OCI-LY3 (cell line): ENCODE results near the gene B3GNT9.

Experiments
- H2AFZ ChIP-seq: fragments of 200-600, 300-600 bp; shearing (Covaris generic); 2 replicates; pipeline ENCODE4 v1.6.0; 2014; ENCODE audit warnings: antibody characterized with exemption, low read depth, low read length
- H3K27ac ChIP-seq: fragments of 200-600, 300-600 bp; sonication (generic); 2 replicates; pipeline ENCODE4 v1.5.1; 2014; ENCODE audit warnings: mild to moderate bottlenecking, low read length, moderate library complexity, mixed read lengths
- H3K27me3 ChIP-seq: fragments of 200-600, 300-600 bp; sonication (generic); 2 replicates; pipeline ENCODE4 v1.6.1; 2014; ENCODE audit warnings: low read depth, low read length, mixed read lengths
- H3K36me3 ChIP-seq: fragments of 200-600, 300-600 bp; sonication (generic); replicated peaks from 2 replicates; pipeline ENCODE3; 2014; ENCODE audit warnings: low read depth, low read length, mixed read lengths
- H3K4me1 ChIP-seq: fragments of 300-600, 200-600 bp; sonication (generic); 2 replicates; pipeline ENCODE4 v1.6.1; 2014; ENCODE audit warnings: low read length, mixed read lengths
- H3K4me2 ChIP-seq: fragments of 200-600, 300-600 bp; sonication (generic); 2 replicates; pipeline ENCODE4 v1.6.1; 2014; ENCODE audit warnings: low read length, mixed read lengths
- H3K4me3 ChIP-seq: fragments of 300-600, 200-600 bp; sonication (generic); 2 replicates; pipeline ENCODE4 v1.5.1; 2014; ENCODE audit warnings: antibody characterized with exemption, mild to moderate bottlenecking, low read length, moderate library complexity
- H3K79me2 ChIP-seq: fragments of 300-600, 200-600 bp; shearing (Covaris generic); 2 replicates; pipeline ENCODE4 v1.6.1; 2014; ENCODE audit warnings: mild to moderate bottlenecking, low read length, mixed read lengths
- H3K9ac ChIP-seq: fragments of 300-600, 200-600 bp; shearing (Covaris generic); 2 replicates; pipeline ENCODE4 v1.6.0; 2014; ENCODE audit warnings: mild to moderate bottlenecking, low read length, moderate library complexity
- H3K9me3 ChIP-seq: fragments of 200-600, 300-600 bp; shearing (Covaris generic); 2 replicates; pipeline ENCODE4 v1.6.1; 2014; ENCODE audit warnings: low read length, mixed read lengths; ENCODE audit not compliant: insufficient read depth
- H4K20me1 ChIP-seq: fragments of 200-600, 300-600 bp; sonication (generic); 2 replicates; pipeline ENCODE4 v1.6.1; 2016; ENCODE audit warnings: low read length, mixed read lengths; ENCODE audit not compliant: insufficient read depth
- CTCF ChIP-seq: fragments of 200-600, 300-600 bp; sonication (generic); IDR thresholded peaks from 2 replicates; pipeline ENCODE4 v1.5.1; 2014; ENCODE audit warnings: antibody characterized with exemption, low read length, low read depth
- EZH2phosphoT487 ChIP-seq: fragments of 200-600 bp; shearing (Covaris generic); IDR thresholded peaks from 2 replicates; pipeline ENCODE4 v1.6.1; 2018; ENCODE audit warnings: antibody characterized with exemption, mixed run types, low read depth

The B3GNT9 gene

GRCh38 chr16:67163999-67164558 lies 13.3 kb upstream of the B3GNT9 start:
- peaks cover 37% of the 10 kb centered on the region for H3K4me1 ChIP-seq
- H4K20me1 ChIP-seq = no peaks in the 10 kb centered on the region
- peaks cover 12% of the 10 kb centered on the region; the same call in 1 of the 2 replicates for H3K79me2 ChIP-seq
- peaks cover 10% of the 10 kb centered on the region for H3K36me3 ChIP-seq
- H3K27me3 ChIP-seq = no peaks in the 10 kb centered on the region
- no peak overlapping the region for H3K9ac ChIP-seq
- H3K9me3 ChIP-seq = no peaks in the 10 kb centered on the region
- TF ChIP-seq EZH2phosphoT487 (no peak), CTCF (no peak)
- no peak overlapping the region for H2AFZ ChIP-seq
- H3K27ac ChIP-seq = no peak overlapping the region
- no peak overlapping the region for H3K4me2 ChIP-seq
- H3K4me3 ChIP-seq = no peak overlapping the region

- no peak overlapping the region for H2AFZ ChIP-seq
- peaks cover 14% of the 10 kb centered on the region for H3K79me2 ChIP-seq
- no peak for TF ChIP-seq EZH2phosphoT487
- TF ChIP-seq CTCF = no peak
- H3K36me3 ChIP-seq = peaks cover 10% of the 10 kb centered on the region
- H3K4me3 ChIP-seq = no peak overlapping the region
- H3K9me3 ChIP-seq = no peaks in the 10 kb centered on the region
- H3K4me1 ChIP-seq = peaks cover 35% of the 10 kb centered on the region
- no peak overlapping the region for H3K4me2 ChIP-seq
- no peaks in the 10 kb centered on the region for H3K27me3 ChIP-seq
- H3K9ac ChIP-seq = no peak overlapping the region
- H4K20me1 ChIP-seq = no peaks in the 10 kb centered on the region
- no peak overlapping the region for H3K27ac ChIP-seq
These were observed 12.6 kb upstream of the B3GNT9 start for GRCh38 chr16:67163164-67163998.

GRCh38 chr16:67162506-67163163 lies 11.8 kb upstream of the B3GNT9 start:
- Histone ChIP-seq H3K4me1 (peaks cover 35% of the 10 kb centered on the region), H3K9ac (no peak overlapping the region), H4K20me1 (no peaks in the 10 kb centered on the region), H3K4me2 (no peak overlapping the region), H3K27ac (no peak overlapping the region), H3K9me3 (no peaks in the 10 kb centered on the region), H3K36me3 (peaks cover 7% of the 10 kb centered on the region), H3K4me3 (no peak overlapping the region), H3K79me2 (peaks cover 14% of the 10 kb centered on the region), H3K27me3 (no peaks in the 10 kb centered on the region), H2AFZ (no peak overlapping the region)
- no peak for TF ChIP-seq CTCF
- TF ChIP-seq EZH2phosphoT487 = no peak

- no peaks in the 10 kb centered on the region for H3K27me3 ChIP-seq
- TF ChIP-seq CTCF (no peak), EZH2phosphoT487 (no peak)
- H2AFZ ChIP-seq = no peak overlapping the region
- H3K27ac ChIP-seq = no peak overlapping the region
- peaks cover 26% of the 10 kb centered on the region for H3K4me1 ChIP-seq
- H3K79me2 ChIP-seq = peaks cover 14% of the 10 kb centered on the region
- no peaks in the 10 kb centered on the region for H4K20me1 ChIP-seq
- H3K36me3 ChIP-seq = peaks cover 7% of the 10 kb centered on the region
- H3K4me3 ChIP-seq = no peak overlapping the region
- H3K9ac ChIP-seq = no peak overlapping the region
- H3K9me3 ChIP-seq = no peaks in the 10 kb centered on the region
- no peak overlapping the region for H3K4me2 ChIP-seq
These were observed 10.8 kb upstream of the B3GNT9 start for GRCh38 chr16:67161595-67162058.
